Measurements from ENCODE around the gene NAA25.

GRCh38 chr12:112117685-112118084 lies 9.1 kb upstream of the NAA25 start:
- TF ChIP-seq CTCF (IDR thresholded peaks at IDR 0.05) (no peak), POLR2A (IDR thresholded peaks at IDR 0.05) (no peak)
